IPS-20b (cell line): Measurements from ENCODE around the gene RUNX3.

Source experiments
- H3K27ac ChIP-seq: one replicate; pipeline ENCODE4 v1.5.1; 2013; ENCODE audit warnings: low read length
- H3K27me3 ChIP-seq: 2 replicates; pipeline ENCODE4 v1.6.1; 2013; ENCODE audit warnings: mild to moderate bottlenecking, low read length, inconsistent platforms; ENCODE audit not compliant: insufficient read depth
- H3K36me3 ChIP-seq: 2 replicates; pipeline ENCODE4 v1.6.1; 2013; ENCODE audit warnings: low read depth, mild to moderate bottlenecking, inconsistent platforms, low read length, moderate library complexity; ENCODE audit not compliant: insufficient read depth
- H3K4me1 ChIP-seq: 2 replicates; pipeline ENCODE4 v1.6.1; 2013; ENCODE audit warnings: mild to moderate bottlenecking, control low read depth, inconsistent platforms, low read length, moderate library complexity; ENCODE audit not compliant: insufficient read depth
- H3K4me3 ChIP-seq: 2 replicates; pipeline ENCODE4 v1.5.1; 2013; ENCODE audit warnings: mild to moderate bottlenecking, low read length, inconsistent platforms
- H3K9ac ChIP-seq: 2 replicates; pipeline ENCODE4 v1.6.1; 2013; ENCODE audit warnings: low read depth, mild to moderate bottlenecking, inconsistent platforms, low read length, moderate library complexity
- H3K9me3 ChIP-seq: 2 replicates; pipeline ENCODE4 v1.6.1; 2013; ENCODE audit warnings: mild to moderate bottlenecking, low read depth, low read length, inconsistent platforms; ENCODE audit not compliant: insufficient read depth

The RUNX3 gene

GRCh38 chr1:24961334-24961733 is 31.3 kb upstream of the RUNX3 start:
- Histone ChIP-seq H3K27ac (no peak overlapping the region), H3K9me3 (no peaks in the 10 kb centered on the region), H3K4me3 (no peak overlapping the region), H3K9ac (no peak overlapping the region), H3K27me3 (no peaks in the 10 kb centered on the region), H3K36me3 (no peaks in the 10 kb centered on the region), H3K4me1 (no peaks in the 10 kb centered on the region)

- H3K4me3 ChIP-seq = no peak overlapping the region
- no peaks in the 10 kb centered on the region for H3K4me1 ChIP-seq
- H3K9me3 ChIP-seq = no peaks in the 10 kb centered on the region
- no peak overlapping the region for H3K27ac ChIP-seq
- H3K9ac ChIP-seq = no peak overlapping the region
- H3K36me3 ChIP-seq = no peaks in the 10 kb centered on the region
- no peaks in the 10 kb centered on the region for H3K27me3 ChIP-seq
Measured at GRCh38 chr1:24960071-24960801, 30.2 kb upstream of the RUNX3 start.

- Histone ChIP-seq H3K4me1 (no peaks in the 10 kb centered on the region), H3K36me3 (no peaks in the 10 kb centered on the region)
Measured at GRCh38 chr1:24959623-24959975, 29.5 kb upstream of the RUNX3 start.

GRCh38 chr1:24958766-24959622 is 28.9 kb upstream of the RUNX3 start:
- H3K27ac ChIP-seq = no peak overlapping the region
- no peaks in the 10 kb centered on the region for H3K36me3 ChIP-seq
- no peak overlapping the region for H3K4me3 ChIP-seq
- no peak overlapping the region for H3K9ac ChIP-seq
- no peaks in the 10 kb centered on the region for H3K4me1 ChIP-seq
- H3K27me3 ChIP-seq = no peaks in the 10 kb centered on the region
- H3K9me3 ChIP-seq = no peaks in the 10 kb centered on the region

More at GRCh38 chr1:24959623-24959975, 29.5 kb upstream of the RUNX3 start:
- Histone ChIP-seq H3K4me3 (no peak overlapping the region), H3K27ac (no peak overlapping the region), H3K9ac (no peak overlapping the region), H3K9me3 (no peaks in the 10 kb centered on the region), H3K27me3 (no peaks in the 10 kb centered on the region)

- H3K4me1 ChIP-seq = no peaks in the 10 kb centered on the region
- no peak overlapping the region for H3K27ac ChIP-seq
- H3K9ac ChIP-seq = no peak overlapping the region
- H3K36me3 ChIP-seq = no peaks in the 10 kb centered on the region
- H3K9me3 ChIP-seq = no peaks in the 10 kb centered on the region
- H3K4me3 ChIP-seq = no peak overlapping the region
- no peaks in the 10 kb centered on the region for H3K27me3 ChIP-seq
Measured at GRCh38 chr1:24957808-24958752, 28.0 kb upstream of the RUNX3 start.

GRCh38 chr1:24957016-24957807 is 27.1 kb upstream of the RUNX3 start:
- Histone ChIP-seq H3K9me3 (no peaks in the 10 kb centered on the region), H3K27me3 (no peaks in the 10 kb centered on the region), H3K36me3 (no peaks in the 10 kb centered on the region), H3K9ac (no peak overlapping the region), H3K4me1 (no peaks in the 10 kb centered on the region), H3K4me3 (no peak overlapping the region), H3K27ac (no peak overlapping the region)

GRCh38 chr1:24955779-24956365 is 25.8 kb upstream of the RUNX3 start:
- Histone ChIP-seq H3K36me3 (no peaks in the 10 kb centered on the region), H3K4me1 (no peaks in the 10 kb centered on the region), H3K4me3 (no peak overlapping the region), H3K9ac (no peak overlapping the region), H3K27me3 (no peaks in the 10 kb centered on the region), H3K9me3 (no peaks in the 10 kb centered on the region), H3K27ac (no peak overlapping the region)

- no peak overlapping the region for H3K27ac ChIP-seq
- no peak overlapping the region for H3K9ac ChIP-seq
- H3K9me3 ChIP-seq = no peaks in the 10 kb centered on the region
- H3K4me1 ChIP-seq = no peaks in the 10 kb centered on the region
- no peaks in the 10 kb centered on the region for H3K36me3 ChIP-seq
- H3K27me3 ChIP-seq = no peaks in the 10 kb centered on the region
- no peak overlapping the region for H3K4me3 ChIP-seq
Measured at GRCh38 chr1:24955161-24955560, 25.1 kb upstream of the RUNX3 start.

GRCh38 chr1:24954631-24955030 is 24.6 kb upstream of the RUNX3 start:
- no peak overlapping the region for H3K9ac ChIP-seq
- H3K9me3 ChIP-seq = no peaks in the 10 kb centered on the region
- H3K36me3 ChIP-seq = no peaks in the 10 kb centered on the region
- no peaks in the 10 kb centered on the region for H3K27me3 ChIP-seq
- no peak overlapping the region for H3K27ac ChIP-seq
- no peak overlapping the region for H3K4me3 ChIP-seq
- H3K4me1 ChIP-seq = no peaks in the 10 kb centered on the region

GRCh38 chr1:24954022-24954421 is 23.9 kb upstream of the RUNX3 start:
- no peaks in the 10 kb centered on the region for H3K9me3 ChIP-seq
- no peaks in the 10 kb centered on the region for H3K27me3 ChIP-seq
- H3K4me1 ChIP-seq = no peaks in the 10 kb centered on the region
- H3K4me3 ChIP-seq = no peak overlapping the region
- H3K9ac ChIP-seq = no peak overlapping the region
- H3K36me3 ChIP-seq = no peaks in the 10 kb centered on the region
- no peak overlapping the region for H3K27ac ChIP-seq
